Tibial artery (tissue), 4 donors: ENCODE data around the gene PSMB3.
A peak's percentile ranks its signal among the peaks of the same experiment; 100 is the strongest.

ENCODE experiments used
- DNase-seq, 2 donors: peaks; one replicate each; pipeline ENCODE4 v3.0.0-alpha.2; 2019
- H3K27ac ChIP-seq, 2 donors: fragments of 200-600 bp; sonication (generic) in 1 of 2; 1 replicate in 1 of 2; 2 replicates in 1 of 2; pipeline ENCODE4 v1.5.1; 2018 to 2019; ENCODE audit warnings: mild to moderate bottlenecking in 1 of 2
- H3K27me3 ChIP-seq, 2 donors: fragments of 200-600 bp; sonication (generic) in 1 of 2; one replicate each; pipeline versions ENCODE4 v1.5.1 to v1.6.0; 2016 to 2019
- H3K36me3 ChIP-seq, 3 donors: fragments of 200-600 bp; sonication (generic) in 2 of 3; one replicate each; pipeline ENCODE4 v1.5.1; 2016 to 2019; ENCODE audit warnings: mild to moderate bottlenecking in 2 of 3
- H3K4me1 ChIP-seq, 4 donors: fragments of 200-600 bp; sonication (generic) in 2 of 4; 1 replicate in 3 of 4; 2 replicates in 1 of 4; pipeline ENCODE4 v1.5.1; 2016 to 2019
- H3K4me3 ChIP-seq, 2 donors: fragments of 200-600 bp; sonication (generic) in 1 of 2; 1 replicate in 1 of 2; 2 replicates in 1 of 2; pipeline ENCODE4 v1.5.1; 2018 to 2019; ENCODE audit warnings: mild to moderate bottlenecking in 2 of 2
- H3K9me3 ChIP-seq, 3 donors: fragments of 200-600 bp; sonication (generic) in 1 of 3; one replicate each; pipeline ENCODE4 v1.5.1; 2016 to 2019
- intact Hi-C: fragments of 100-400 bp; cut with DNase I; formaldehyde crosslinking; loops from one replicate; pipeline ENCODE4 v1.15.0; 2023; ENCODE audit warnings: low total_unique reads
- TF ChIP-seq, protein P1 (sequence below), 2 experiments: fragments of 200-600 bp in 1 of 2; fragments of 450-650 bp in 1 of 2; IDR thresholded peaks; one replicate each; pipeline ENCODE4 v1.5.1; 2017 to 2019; ENCODE audit warnings: antibody characterized with exemption in 2 of 2, mild to moderate bottlenecking in 1 of 2, moderate library complexity in 1 of 2

The PSMB3 gene

DNA sequence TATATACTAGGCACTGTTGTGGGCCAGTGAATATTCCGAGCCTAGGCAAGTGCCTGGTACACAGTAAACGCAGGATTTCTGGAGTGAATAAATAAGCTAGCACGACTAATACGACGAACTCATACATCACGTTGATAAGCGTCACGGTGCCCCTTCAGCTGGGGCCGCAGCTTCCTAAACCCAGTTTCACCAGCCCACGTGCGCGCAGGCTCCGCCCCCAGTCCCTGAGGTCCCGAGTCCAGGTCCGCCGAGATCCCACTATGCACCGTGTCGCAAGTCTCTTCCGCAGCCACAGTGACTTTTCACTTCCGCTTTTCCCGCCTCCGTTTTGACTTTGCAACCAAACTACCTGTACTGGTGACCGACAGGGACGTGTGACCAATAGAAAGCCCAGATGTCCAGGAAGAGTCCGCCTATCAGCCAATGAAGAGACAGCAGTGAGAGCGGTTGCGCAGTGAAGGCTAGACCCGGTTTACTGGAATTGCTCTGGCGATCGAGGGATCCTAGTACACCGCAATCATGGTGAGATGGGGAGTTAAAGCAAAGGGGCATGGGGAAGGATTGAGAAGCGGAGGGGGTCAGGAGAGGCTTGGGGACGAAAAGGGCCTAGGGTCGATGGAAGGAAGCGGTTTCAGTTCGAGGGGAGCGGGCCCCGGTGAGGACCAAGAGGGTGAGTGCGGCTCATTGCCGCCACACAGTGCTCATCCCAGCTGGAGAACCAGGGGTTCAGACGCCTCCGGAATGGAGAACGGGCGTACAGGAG lies at the start of gene PSMB3:
TSS of gene PSMB3 (plus strand) at position 434 of the 763 bp plus-strand sequence. CDS start at position 520, 86 bp downstream.
- intact Hi-C loops, result loop anchor here (5.0 kb wide), 1 partner anchor 45 kb away; the partner anchor contains the start of gene PIP4K2B

DNA sequence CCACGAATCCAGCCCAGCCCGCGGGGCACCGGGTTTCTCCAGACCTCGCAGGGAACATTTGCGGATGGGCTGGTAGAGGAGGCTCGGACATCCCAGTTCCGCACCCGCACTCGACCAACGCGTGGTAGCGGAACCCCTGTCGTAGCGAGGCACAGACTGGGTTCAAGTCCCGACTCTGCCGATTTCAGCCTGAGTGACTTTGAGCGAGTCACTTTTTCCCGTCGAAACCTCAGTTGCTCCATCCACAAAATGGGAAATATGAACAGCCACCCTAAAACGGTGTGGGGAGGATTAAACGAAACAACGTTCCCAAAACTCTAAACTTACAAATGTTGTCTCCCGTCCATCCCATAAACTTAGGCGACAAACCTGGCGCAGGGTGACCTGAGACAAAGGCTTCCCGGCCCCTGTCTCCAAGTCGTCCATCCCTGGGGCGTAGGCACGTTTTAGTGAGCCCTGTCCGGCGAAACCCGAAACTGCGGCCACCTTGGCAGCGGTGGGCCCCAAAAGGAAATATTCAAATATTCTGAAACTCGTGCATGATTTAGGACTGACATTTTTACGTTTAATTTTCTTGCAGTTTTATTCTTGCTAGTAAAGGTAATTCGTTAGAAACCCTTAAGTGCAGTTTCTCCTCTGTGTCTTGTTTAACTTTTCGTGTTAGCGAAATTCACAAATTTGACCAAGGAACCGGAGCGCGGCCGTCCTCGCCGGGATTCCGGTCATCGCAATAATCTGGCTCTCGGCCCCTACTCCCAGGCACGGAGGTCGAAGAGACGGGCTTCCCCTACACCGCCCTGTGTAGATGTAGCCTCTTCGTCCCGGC lies 49.4 kb upstream of the PSMB3 start:
- peaks cover 0 to 9% (median 7%) of the 10 kb centered on the region in 3 donors for H3K36me3 ChIP-seq
- H3K4me3 ChIP-seq, result peak overlapping the region; percentile 96 to 97
- no peak for DNase-seq
- no peaks in the 10 kb centered on the region for H3K9me3 ChIP-seq
- TF ChIP-seq, protein P1, sequence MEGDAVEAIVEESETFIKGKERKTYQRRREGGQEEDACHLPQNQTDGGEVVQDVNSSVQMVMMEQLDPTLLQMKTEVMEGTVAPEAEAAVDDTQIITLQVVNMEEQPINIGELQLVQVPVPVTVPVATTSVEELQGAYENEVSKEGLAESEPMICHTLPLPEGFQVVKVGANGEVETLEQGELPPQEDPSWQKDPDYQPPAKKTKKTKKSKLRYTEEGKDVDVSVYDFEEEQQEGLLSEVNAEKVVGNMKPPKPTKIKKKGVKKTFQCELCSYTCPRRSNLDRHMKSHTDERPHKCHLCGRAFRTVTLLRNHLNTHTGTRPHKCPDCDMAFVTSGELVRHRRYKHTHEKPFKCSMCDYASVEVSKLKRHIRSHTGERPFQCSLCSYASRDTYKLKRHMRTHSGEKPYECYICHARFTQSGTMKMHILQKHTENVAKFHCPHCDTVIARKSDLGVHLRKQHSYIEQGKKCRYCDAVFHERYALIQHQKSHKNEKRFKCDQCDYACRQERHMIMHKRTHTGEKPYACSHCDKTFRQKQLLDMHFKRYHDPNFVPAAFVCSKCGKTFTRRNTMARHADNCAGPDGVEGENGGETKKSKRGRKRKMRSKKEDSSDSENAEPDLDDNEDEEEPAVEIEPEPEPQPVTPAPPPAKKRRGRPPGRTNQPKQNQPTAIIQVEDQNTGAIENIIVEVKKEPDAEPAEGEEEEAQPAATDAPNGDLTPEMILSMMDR (IDR thresholded peaks at IDR 0.05), result no peak
- H3K27me3 ChIP-seq, result no peaks in the 10 kb centered on the region
- H3K4me1 ChIP-seq, result peaks cover 3 to 40% (median 27%) of the 10 kb centered on the region in 4 donors
- intact Hi-C loops, result no loop called here
- peak overlapping the region; percentile 94 to 96 for H3K27ac ChIP-seq

More for the DNA sequence above, at the start of gene PSMB3:
- DNase-seq, result peak; percentile 99
- Histone ChIP-seq H3K4me1 (peaks cover 0 to 53% (median 40%) of the 10 kb centered on the region in 4 donors), H3K36me3 (peaks cover 12 to 29% (median 19%) of the 10 kb centered on the region in 3 donors), H3K27me3 (no peaks in the 10 kb centered on the region), H3K9me3 (no peaks in the 10 kb centered on the region), H3K27ac (peak within 1 kb of the TSS; percentile 85 to 96), H3K4me3 (peak within 1 kb of the TSS; percentile 73 to 96)
- TF ChIP-seq, protein P1 (IDR thresholded peaks at IDR 0.05), result no peak

- Histone ChIP-seq H3K27me3 (no peaks in the 10 kb centered on the region), H3K4me1 (peaks cover 3 to 43% (median 27%) of the 10 kb centered on the region in 4 donors), H3K4me3 (peak overlapping the region; percentile 96 to 97), H3K9me3 (no peaks in the 10 kb centered on the region), H3K27ac (peak overlapping the region; percentile 94 to 96), H3K36me3 (peaks cover 0 to 18% (median 9%) of the 10 kb centered on the region in 3 donors)
- DNase-seq, result peak; percentile 68 to 88
- TF ChIP-seq, protein P1 (IDR thresholded peaks at IDR 0.05), result no peak
- intact Hi-C loops, result no loop called here
Observed at GRCh38 chr17:38703742-38704605, 48.6 kb upstream of the PSMB3 start.

DNA sequence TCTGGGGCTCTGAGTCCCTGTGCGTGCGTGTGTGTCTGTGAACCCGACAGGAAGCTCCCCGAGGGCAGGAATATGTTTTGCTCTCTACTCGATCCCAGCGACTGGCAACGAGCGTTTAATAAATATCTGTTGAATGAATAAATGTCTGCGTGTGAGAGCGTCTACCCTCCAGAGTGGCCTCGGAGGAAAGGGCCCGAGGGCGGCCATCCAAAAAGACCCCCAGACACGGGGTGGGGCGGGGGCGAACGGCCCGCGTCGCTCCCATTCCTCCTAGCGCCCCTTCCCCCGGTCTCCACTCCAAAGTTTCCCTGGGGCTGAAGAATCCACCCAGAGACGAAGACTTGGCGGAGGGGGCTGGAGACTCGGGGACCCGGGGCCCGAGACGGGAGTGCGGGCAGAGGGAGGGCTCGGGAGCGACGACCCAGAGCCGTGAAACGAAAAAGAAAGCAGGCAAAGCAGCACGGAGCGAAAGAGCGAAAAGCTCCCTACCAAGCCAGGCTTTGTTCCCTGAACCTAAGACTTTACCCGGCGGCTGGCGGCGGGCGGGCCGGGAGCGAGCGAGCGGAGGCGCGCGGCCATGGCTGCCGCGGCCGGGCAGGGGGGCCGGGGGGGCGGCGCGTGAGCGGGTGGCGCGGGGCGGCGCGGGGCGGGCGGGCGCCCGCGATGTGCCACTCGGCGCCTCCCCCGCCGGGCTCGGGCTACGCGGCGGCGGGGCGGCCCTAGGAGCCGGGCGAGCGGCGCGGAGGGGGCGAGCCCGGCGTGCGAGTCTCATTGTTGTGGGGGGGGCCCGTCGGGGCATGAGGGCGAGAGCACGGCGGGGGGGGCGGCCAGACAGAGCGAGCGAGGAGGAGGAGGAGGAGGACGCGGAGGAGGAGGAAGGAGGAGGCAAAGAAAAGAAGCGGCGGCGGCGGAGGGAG lies 47.7 kb upstream of the PSMB3 start, which contains the start of gene MLLT6:
TSS of gene MLLT6 (plus strand) at position 668 of the 917 bp plus-strand sequence. CDS start 360 bp downstream, outside the sequence.
- Histone ChIP-seq H3K27ac (peak within 1 kb of the TSS; percentile 94 to 96), H3K36me3 (peaks cover 5 to 27% (median 18%) of the 10 kb centered on the region in 3 donors), H3K9me3 (no peaks in the 10 kb centered on the region), H3K4me3 (peak within 1 kb of the TSS; percentile 96 to 97), H3K4me1 (peaks cover 3 to 43% (median 27%) of the 10 kb centered on the region in 4 donors), H3K27me3 (no peaks in the 10 kb centered on the region)
- TF ChIP-seq, protein P1 (IDR thresholded peaks at IDR 0.05), result no peak
- intact Hi-C loops, result no loop called here
- peak; percentile 84 to 89 for DNase-seq
